HepG2 (cell line): ENCODE results near the gene ASB9. TPM values are rescaled to one million over a fixed set of nuclear protein-coding genes. Genes with fewer than 3 reads are reported as not detected.

Experiments used
- ATAC-seq: fragments of 200-7000 bp; cut with Tn5 transposase; 3 replicates; pipeline ENCODE4 v1.9.1; 2020; ENCODE audit warnings: mild to moderate bottlenecking, moderate library complexity
- Bru-seq: library from RNA; stranded (reverse); fragments of 400-500 nt; gene quantifications from one replicate; lab custom pipeline; 2021; lab: Mats Ljungman, UMichigan
- BruChase-seq, 2 experiments: library from RNA; stranded (reverse); fragments of 400-500 nt; gene quantifications; one replicate each; lab custom pipeline; 2021; lab: Mats Ljungman, UMichigan
- BruUV-seq: library from RNA; stranded (reverse); fragments of 400-500 nt; replicated peaks from 2 replicates; lab custom pipeline; 2021; lab: Mats Ljungman, UMichigan
- CTCF ChIA-PET: fragments of 300-600 bp; formaldehyde crosslinking; extraction: SDS; loops from one replicate; lab custom pipeline; 2021; ENCODE audit warnings: low total read pairs, inconsistent platforms, low intra/inter-chr PET ratio; lab: Yijun Ruan, JAX
- POLR2A ChIA-PET: fragments of 350-600 bp; sonication (Branson Sonifier 250); formaldehyde crosslinking; loops from one replicate; lab custom pipeline; 2020; ENCODE audit warnings: antibody characterized with exemption, inconsistent platforms; lab: Yijun Ruan, JAX
- DNase-seq: peaks from one replicate; pipeline ENCODE4 v3.0.0-alpha.2; 2015; ENCODE audit warnings: low spot score
- FAIRE-seq: peaks from 3 replicates; lab custom pipeline; 2011; peaks lifted over from hg19 to GRCh38; lab: Jason Lieb, UNC
- H2AFZ ChIP-seq: one replicate; pipeline ENCODE4 v1.6.1; 2011; ENCODE audit warnings: low read length, inconsistent platforms
- H3K27ac ChIP-seq: fragments of 300-600 bp; 3 replicates; pipeline ENCODE4 v1.8.0; 2011; ENCODE audit warnings: mixed run types, mild to moderate bottlenecking, mixed read lengths, low read length, inconsistent platforms; ENCODE audit not compliant: insufficient read depth; ENCODE audit errors: extremely low read length
- H3K27me3 ChIP-seq, 2 experiments: fragments of 200-600 bp in 1 of 2; 2 replicates in 1 of 2; 3 replicates in 1 of 2; pipeline versions ENCODE4 v1.6.0 to v1.8.0; 2011; ENCODE audit warnings: low read length in 2 of 2, mild to moderate bottlenecking in 2 of 2, moderate library complexity in 2 of 2, inconsistent platforms in 1 of 2; ENCODE audit not compliant: insufficient read depth in 2 of 2, control insufficient read depth in 1 of 2
- H3K36me3 ChIP-seq, 2 experiments: fragments of 200-600 bp in 1 of 2; replicated peaks in 1 of 2; 2 replicates in 1 of 2; 3 replicates in 1 of 2; pipeline versions ENCODE4 v1.5.1 to v1.8.0; 2011; ENCODE audit warnings: low read length in 2 of 2, inconsistent platforms in 1 of 2; ENCODE audit not compliant: insufficient read depth in 2 of 2, control insufficient read depth in 1 of 2
- H3K4me1 ChIP-seq: 2 replicates; pipeline ENCODE4 v1.5.1; 2012; ENCODE audit warnings: low read length, inconsistent platforms; ENCODE audit not compliant: insufficient read depth
- H3K4me2 ChIP-seq: 2 replicates; pipeline ENCODE4 v1.6.0; 2011; ENCODE audit warnings: low read depth, low read length, inconsistent platforms
- H3K4me3 ChIP-seq, 3 experiments: fragments of 200-600 bp in 1 of 3; sonication (generic), shearing (Covaris generic) in 1 of 3; replicated peaks in 1 of 3; 2 replicates each; pipeline ENCODE4 v1.5.1; 2011 to 2016; ENCODE audit warnings: low read length in 3 of 3, inconsistent platforms in 2 of 3, low read depth in 2 of 3, mild to moderate bottlenecking in 2 of 3, control low read depth in 1 of 3, mixed read lengths in 1 of 3; ENCODE audit not compliant: insufficient read depth in 1 of 3
- H3K79me2 ChIP-seq: one replicate; pipeline ENCODE4 v1.6.1; 2011; ENCODE audit warnings: low read length, inconsistent platforms; ENCODE audit not compliant: insufficient read depth
- H3K9ac ChIP-seq: 2 replicates; pipeline ENCODE4 v1.6.0; 2011; ENCODE audit warnings: mild to moderate bottlenecking, low read depth, low read length, inconsistent platforms; ENCODE audit not compliant: insufficient read depth
- H3K9me3 ChIP-seq: 2 replicates; pipeline ENCODE4 v1.5.1; 2012; ENCODE audit warnings: mild to moderate bottlenecking, low read length
- H4K20me1 ChIP-seq: 2 replicates; pipeline ENCODE4 v1.6.0; 2011; ENCODE audit warnings: inconsistent platforms, mild to moderate bottlenecking, low read length, moderate library complexity; ENCODE audit not compliant: insufficient read depth
- CENPX ChIP-seq: sonication (generic); formaldehyde crosslinking; IDR thresholded peaks from 2 replicates; pipeline ENCODE4 v1.9.0; 2021; ENCODE audit warnings: mild to moderate bottlenecking, missing genetic modification reagents, moderate library complexity
- GATA4 ChIP-seq: sonication (generic); IDR thresholded peaks from 2 replicates; pipeline ENCODE4 v1.6.1; 2016; ENCODE audit warnings: antibody characterized with exemption, low read depth, borderline replicate concordance
- IKZF5 ChIP-seq: IDR thresholded peaks from 2 replicates; pipeline ENCODE4 v1.6.1; 2018; ENCODE audit warnings: missing genetic modification reagents, mild to moderate bottlenecking, missing compliant biosample characterization
- MBNL3 ChIP-seq: fragments of 250-450 bp; sonication (Bioruptor Pico); conservative IDR thresholded peaks from 2 replicates; pipeline ENCODE4 v1.8.0; 2022; ENCODE audit warnings: mild to moderate bottlenecking, inconsistent platforms
- POLR2AphosphoS5 ChIP-seq: IDR thresholded peaks from 2 replicates; pipeline ENCODE4 v1.6.1; 2012; ENCODE audit warnings: low read depth, low read length
- STAT6 ChIP-seq: sonication (generic); formaldehyde crosslinking; IDR thresholded peaks from 2 replicates; pipeline ENCODE4 v1.4.0; 2020; ENCODE audit warnings: missing genetic modification reagents, mild to moderate bottlenecking, borderline replicate concordance
- ZBTB1 ChIP-seq: sonication (generic); formaldehyde crosslinking; IDR thresholded peaks from 2 replicates; pipeline ENCODE4 v1.4.0; 2020; ENCODE audit warnings: missing genetic modification reagents, borderline replicate concordance
- ZNF136 ChIP-seq: sonication (generic); formaldehyde crosslinking; IDR thresholded peaks from 2 replicates; pipeline ENCODE4 v1.8.1; 2022; ENCODE audit warnings: low read depth, mild to moderate bottlenecking, moderate library complexity, missing genetic modification reagents
- ZNF883 ChIP-seq: sonication (generic); formaldehyde crosslinking; IDR thresholded peaks from 2 replicates; pipeline ENCODE4 v1.5.1; 2020; ENCODE audit warnings: mild to moderate bottlenecking, missing genetic modification reagents; ENCODE audit errors: not compliant biosample characterization
- WGBS: methylation state at CpG from one replicate; pipeline ENCODE4 v1.1.6; 2017; ENCODE audit warnings: low lambda C conversion rate; 5-methylcytosine and 5-hydroxymethylcytosine counted together
- in situ Hi-C: cut with HindIII; loops from 2 replicates; pipeline ENCODE4 v1.10.0; 2017; ENCODE audit warnings: low pct_unique_long_range_greater_than_20kb; ENCODE audit not compliant: extremely low pct_ligation_motif_present
- intact Hi-C: fragments of 100-400 bp; cut with micrococcal nuclease; formaldehyde crosslinking; loops from one replicate; pipeline ENCODE4 v1.10.0; 2022; ENCODE audit not compliant: unreplicated experiment
- long read RNA-seq, 2 experiments: library from RNA in 1 of 2; library from polyadenylated mRNA in 1 of 2; stranded (forward) in 1 of 2; unstranded in 1 of 2; transcript quantifications; one replicate each; pipeline ENCODE4 v2.0.0, GENCODE V29; 2019 to 2022
- polyA minus RNA-seq, 3 experiments: library from RNA; depleted of rRNA, polyadenylated mRNA; stranded (reverse); fragments of >200 nt; gene quantifications; 2 replicates each; pipeline ENCODE4 v1.2.3, GENCODE V29; 2011; ENCODE audit warnings: low replicate concordance in 1 of 3
- polyA plus RNA-seq, 8 experiments: library from polyadenylated mRNA; depleted of rRNA in 3 of 8; stranded (reverse) in 7 of 8; unstranded in 1 of 8; fragments of >200 nt; fragmentation: Illumina TruSeq in 4 of 8; extraction: Trizol in 4 of 8; gene quantifications; 2 replicates each; pipeline versions ENCODE4 v1.2.1 to v1.2.3, GENCODE V29; 2011 to 2016; ENCODE audit warnings: low read depth in 4 of 8, missing spikeins in 1 of 8, mixed read lengths in 1 of 8; ENCODE audit not compliant: insufficient read depth in 1 of 8
- total RNA-seq, 5 experiments: library from RNA; depleted of rRNA; stranded (reverse); fragments of >200 nt; fragmentation: Illumina TruSeq; extraction: Trizol; gene quantifications; 2 replicates each; pipeline ENCODE4 v1.2.3, GENCODE V29; 2016; ENCODE audit warnings: low read depth in 1 of 5
- TF ChIP-seq, protein P1 (sequence below): sonication (generic); formaldehyde crosslinking; IDR thresholded peaks from 2 replicates; pipeline ENCODE4 v1.4.0; 2020; ENCODE audit warnings: missing genetic modification reagents, borderline replicate concordance

The ASB9 gene
- 13.8 and 18.2 TPM in 2 replicates for total RNA-seq (2016; rRNA removed; fragmentation: Illumina TruSeq; extraction: Trizol)
- 2.5 and 2.9 TPM in 2 replicates for total RNA-seq (2016; cell fraction: cytosol; rRNA removed; fragmentation: Illumina TruSeq; extraction: Trizol; ENCODE audit: low read depth)
- 13.0 and 18.9 TPM in 2 replicates for total RNA-seq (2016; cell fraction: insoluble cytoplasmic fraction; rRNA removed; fragmentation: Illumina TruSeq; extraction: Trizol)
- 5.6 and 6.2 TPM in 2 replicates for total RNA-seq (2016; cell fraction: membrane; rRNA removed; fragmentation: Illumina TruSeq; extraction: Trizol)
- total RNA-seq (2016; cell fraction: nucleus; rRNA removed; fragmentation: Illumina TruSeq; extraction: Trizol), result 5.5 and 5.7 TPM in 2 replicates
- 3.9 and 4.2 TPM in 2 replicates for polyA plus RNA-seq (2011; rRNA removed)
- 2.4 and 2.8 TPM in 2 replicates for polyA plus RNA-seq (2011; cell fraction: cytosol; rRNA removed)
- polyA plus RNA-seq (2011; cell fraction: nucleus; rRNA removed), result 1.3 and 1.4 TPM in 2 replicates
- polyA plus RNA-seq (2012), result 3.0 and 9.4 TPM in 2 replicates
- polyA plus RNA-seq (2016; cell fraction: cytosol; fragmentation: Illumina TruSeq; extraction: Trizol; ENCODE audit: low read depth), result 1.4 and 2.5 TPM in 2 replicates
- polyA plus RNA-seq (2016; cell fraction: insoluble cytoplasmic fraction; fragmentation: Illumina TruSeq; extraction: Trizol; ENCODE audit: low read depth), result 13.5 and 14.9 TPM in 2 replicates
- polyA plus RNA-seq (2016; cell fraction: membrane; fragmentation: Illumina TruSeq; extraction: Trizol; ENCODE audit: low read depth), result 3.8 and 4.5 TPM in 2 replicates
- 8.7 and 9.7 TPM in 2 replicates for polyA plus RNA-seq (2016; cell fraction: nucleus; fragmentation: Illumina TruSeq; extraction: Trizol; ENCODE audit: insufficient read depth, low read depth)
- polyA minus RNA-seq (2011; rRNA and poly(A)+ RNA removed; ENCODE audit: low replicate concordance), result 8.4 and 41.0 TPM in 2 replicates
- polyA minus RNA-seq (2011; cell fraction: cytosol; rRNA and poly(A)+ RNA removed), result 1.1 and 2.1 TPM in 2 replicates
- 1.4 and 2.0 TPM in 2 replicates for polyA minus RNA-seq (2011; cell fraction: nucleus; rRNA and poly(A)+ RNA removed)
- Bru-seq, nascent RNA, result percentile 40 among the genes with signal in this experiment
- percentile 39 among the genes with signal in this experiment for BruChase-seq, experiment 1, labeled RNA remaining after a 6-hour chase
- BruChase-seq, experiment 2, labeled RNA remaining after a 2-hour chase, result percentile 39 among the genes with signal in this experiment
- long read RNA-seq, experiment 1, transcript ASB9-202 (7 exons, 1,652 nt), result major isoform, 5 of 8 reads
- long read RNA-seq, experiment 1, partial matches to known transcripts, result 0 of 8 reads
- long read RNA-seq, experiment 1, other reads (novel, unspliced or antisense), result 1 of 8 reads
- long read RNA-seq, experiment 2, partial matches to known transcripts, result 0 of 4 reads
- long read RNA-seq, experiment 2, other reads (novel, unspliced or antisense), result 3 of 4 reads

GRCh38 chrX:15269618-15270521, at the start of gene ASB9:
ASB9 (minus strand) TSS chrX:15270083; CDS start chrX:15269874, 209 bp downstream.
- H3K4me3 ChIP-seq, result peak within 1 kb of the TSS; percentile 19 to 60 (median 43); a peak in 5 of 6 replicates
- ATAC-seq (peak; percentile 97), DNase-seq (peak; percentile 78), FAIRE-seq (peak; percentile 100)
- intact Hi-C loops, result loop anchor here (2.0 kb wide), 1 partner anchor 65 kb away; the partner anchor contains the start of gene PIGA
- in situ Hi-C loops, result no loop called here
- BruUV-seq, result no TSS peak
- ChIA-PET POLR2A (interaction anchor here (1.2 kb wide), 2 partner anchors 32 to 1536 kb away, joined by 3 to 4 read pairs; partner anchors contain the start of genes OFD1 and TRAPPC2), CTCF (no interaction called here)
- H3K79me2 ChIP-seq, result no peaks in the 10 kb centered on the region
- H3K9me3 ChIP-seq, result no peaks in the 10 kb centered on the region
- WGBS, result 11% methylated on average over 3 of the region's 15 CpGs
- peak within 1 kb of the TSS; percentile 75 for H3K4me2 ChIP-seq
- H3K9ac ChIP-seq, result peak within 1 kb of the TSS; percentile 55
- no peaks in the 10 kb centered on the region for H4K20me1 ChIP-seq
- H3K4me1 ChIP-seq, result peaks cover 40% of the 10 kb centered on the region
- peak within 1 kb of the TSS; percentile 82 for H3K27ac ChIP-seq
- no peaks in the 10 kb centered on the region for H3K36me3 ChIP-seq
- H3K27me3 ChIP-seq, result no peaks in the 10 kb centered on the region
- H2AFZ ChIP-seq, result peak within 1 kb of the TSS; percentile 48
- TF ChIP-seq ZNF136 (CRISPR knock-in tag), result no peak
- no peak for TF ChIP-seq ZNF883 (CRISPR knock-in tag)
- TF ChIP-seq POLR2AphosphoS5, result no peak
- no peak for TF ChIP-seq ZBTB1 (CRISPR knock-in tag)
- TF ChIP-seq IKZF5 (CRISPR knock-in tag), result no peak
- TF ChIP-seq MBNL3, result no peak
- no peak for TF ChIP-seq GATA4
- TF ChIP-seq STAT6 (CRISPR knock-in tag), result no peak
- TF ChIP-seq, protein P1, sequence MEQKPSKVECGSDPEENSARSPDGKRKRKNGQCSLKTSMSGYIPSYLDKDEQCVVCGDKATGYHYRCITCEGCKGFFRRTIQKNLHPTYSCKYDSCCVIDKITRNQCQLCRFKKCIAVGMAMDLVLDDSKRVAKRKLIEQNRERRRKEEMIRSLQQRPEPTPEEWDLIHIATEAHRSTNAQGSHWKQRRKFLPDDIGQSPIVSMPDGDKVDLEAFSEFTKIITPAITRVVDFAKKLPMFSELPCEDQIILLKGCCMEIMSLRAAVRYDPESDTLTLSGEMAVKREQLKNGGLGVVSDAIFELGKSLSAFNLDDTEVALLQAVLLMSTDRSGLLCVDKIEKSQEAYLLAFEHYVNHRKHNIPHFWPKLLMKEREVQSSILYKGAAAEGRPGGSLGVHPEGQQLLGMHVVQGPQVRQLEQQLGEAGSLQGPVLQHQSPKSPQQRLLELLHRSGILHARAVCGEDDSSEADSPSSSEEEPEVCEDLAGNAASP (CRISPR knock-in tag), result no peak
- no peak for TF ChIP-seq CENPX (CRISPR knock-in tag)
